Measurements from ENCODE around the gene DPH6. TPM values are rescaled to one million over a fixed set of nuclear protein-coding genes. Genes with fewer than 3 reads are reported as not detected.
"Not testable (repeated sequence)": the region's sequence is repeated elsewhere in the genome, so short reads cannot be mapped to it uniquely, and the experiment has no call there.

DPH6 gene, protein sequence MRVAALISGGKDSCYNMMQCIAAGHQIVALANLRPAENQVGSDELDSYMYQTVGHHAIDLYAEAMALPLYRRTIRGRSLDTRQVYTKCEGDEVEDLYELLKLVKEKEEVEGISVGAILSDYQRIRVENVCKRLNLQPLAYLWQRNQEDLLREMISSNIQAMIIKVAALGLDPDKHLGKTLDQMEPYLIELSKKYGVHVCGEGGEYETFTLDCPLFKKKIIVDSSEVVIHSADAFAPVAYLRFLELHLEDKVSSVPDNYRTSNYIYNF
- total RNA-seq, result 10 to 100 TPM in 1 of 6 experiments, 1 to 10 TPM in 5; 5.5 to 12.8 (median 6.9) TPM
- long read RNA-seq, partial matches to known transcripts, result 0 of 2 reads
- long read RNA-seq, other reads (novel, unspliced or antisense), result 0 of 2 reads

DNA sequence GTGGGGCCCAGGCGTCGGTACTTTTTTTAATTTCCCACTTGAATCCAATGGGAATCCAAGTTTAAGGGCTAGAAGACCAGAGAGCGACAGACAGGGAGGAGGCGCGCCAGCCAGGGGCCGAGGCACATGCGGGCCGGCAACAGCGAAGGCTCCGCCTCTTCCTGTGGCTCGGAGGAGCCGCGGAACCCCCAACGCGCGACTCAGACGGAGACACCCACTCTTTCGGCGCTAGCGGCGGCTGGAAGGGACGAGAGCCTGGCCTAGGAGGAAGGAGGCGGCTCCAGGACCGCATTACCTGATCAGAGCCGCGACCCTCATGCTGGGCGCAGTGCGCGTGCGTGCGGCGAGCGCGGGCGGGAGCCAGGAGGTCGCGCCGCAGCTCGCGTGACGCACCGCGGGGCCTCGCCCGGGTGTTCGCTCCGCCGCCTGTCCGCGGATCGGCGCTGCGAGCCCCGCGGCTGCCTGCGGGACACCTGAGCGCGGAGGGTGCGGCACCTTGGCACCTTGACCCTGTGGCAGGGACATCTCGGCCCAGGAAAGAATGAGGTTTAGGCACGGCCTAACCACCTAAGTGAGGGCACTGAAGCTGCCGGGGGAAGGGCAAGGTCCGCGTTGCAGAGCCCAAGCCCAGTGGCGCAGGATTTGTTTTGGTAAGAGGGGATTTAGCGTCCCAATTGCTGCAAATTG lies at the start of gene DPH6:
TSS of gene DPH6 (minus strand) at position 342 of the 687 bp plus-strand sequence. CDS start at position 318, 24 bp downstream.
- Histone ChIP-seq H3K27ac (peak within 1 kb of the TSS; percentile 97 to 100 (median 98)), H3K36me3 (no peaks in the 10 kb centered on the region), H3K27me3 (no peaks in the 10 kb centered on the region), H3K4me3 (peak within 1 kb of the TSS; percentile 72 to 80 (median 72)), H3K9me3 (no peaks in the 10 kb centered on the region), H3K4me1 (peaks cover 0 to 5% (median 0%) of the 10 kb centered on the region in 4 donors)
- peak; percentile 79 for TF ChIP-seq POLR2A (IDR thresholded peaks at IDR 0.05)
- TF ChIP-seq, protein P1, sequence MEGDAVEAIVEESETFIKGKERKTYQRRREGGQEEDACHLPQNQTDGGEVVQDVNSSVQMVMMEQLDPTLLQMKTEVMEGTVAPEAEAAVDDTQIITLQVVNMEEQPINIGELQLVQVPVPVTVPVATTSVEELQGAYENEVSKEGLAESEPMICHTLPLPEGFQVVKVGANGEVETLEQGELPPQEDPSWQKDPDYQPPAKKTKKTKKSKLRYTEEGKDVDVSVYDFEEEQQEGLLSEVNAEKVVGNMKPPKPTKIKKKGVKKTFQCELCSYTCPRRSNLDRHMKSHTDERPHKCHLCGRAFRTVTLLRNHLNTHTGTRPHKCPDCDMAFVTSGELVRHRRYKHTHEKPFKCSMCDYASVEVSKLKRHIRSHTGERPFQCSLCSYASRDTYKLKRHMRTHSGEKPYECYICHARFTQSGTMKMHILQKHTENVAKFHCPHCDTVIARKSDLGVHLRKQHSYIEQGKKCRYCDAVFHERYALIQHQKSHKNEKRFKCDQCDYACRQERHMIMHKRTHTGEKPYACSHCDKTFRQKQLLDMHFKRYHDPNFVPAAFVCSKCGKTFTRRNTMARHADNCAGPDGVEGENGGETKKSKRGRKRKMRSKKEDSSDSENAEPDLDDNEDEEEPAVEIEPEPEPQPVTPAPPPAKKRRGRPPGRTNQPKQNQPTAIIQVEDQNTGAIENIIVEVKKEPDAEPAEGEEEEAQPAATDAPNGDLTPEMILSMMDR (IDR thresholded peaks at IDR 0.05), result peak in 2 of 4 donors; percentile 0 to 11
- WGBS (ENCODE audit: insufficient coverage, low coverage, low lambda C conversion rate, missing lambda C conversion rate), result 0% methylated on average over 5 of the region's 66 CpGs
- ATAC-seq (peak; percentile 94 to 95 (median 94)), DNase-seq (peak; percentile 85 to 91 (median 86))
- intact Hi-C loops (cut with DNase I), result no loop called here

DNA sequence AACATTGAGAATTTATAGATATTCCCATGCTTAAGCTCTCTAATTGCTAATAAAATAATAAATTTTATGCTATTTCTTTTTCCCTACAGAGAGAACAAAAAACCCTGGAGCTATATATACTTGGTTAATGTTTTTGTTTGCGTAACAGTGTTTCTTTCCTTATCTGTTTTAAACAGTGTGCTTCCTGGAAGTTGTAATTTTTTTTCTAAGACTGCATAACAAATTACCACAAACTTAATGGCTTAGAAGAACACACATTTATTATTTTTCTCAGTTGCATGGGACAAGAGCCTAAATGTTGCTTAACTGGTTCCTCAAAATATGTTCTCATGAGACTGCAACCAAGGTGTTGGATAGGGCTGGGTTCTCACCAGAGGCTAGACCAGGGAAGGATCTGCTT lies 49.7 kb upstream of the DPH6 start:
- intact Hi-C loops (cut with DNase I), result no loop called here
- WGBS (ENCODE audit: insufficient coverage, low coverage, low lambda C conversion rate, missing lambda C conversion rate), result 71% methylated on average over 1 of the region's 1 CpG
- H3K27me3 ChIP-seq, result no peaks in the 10 kb centered on the region
- H3K36me3 ChIP-seq, result no peaks in the 10 kb centered on the region
- TF ChIP-seq, protein P1 (IDR thresholded peaks at IDR 0.05), result no peak
- TF ChIP-seq POLR2A (IDR thresholded peaks at IDR 0.05), result no peak
- H3K4me3 ChIP-seq, result no peak overlapping the region
- DNase-seq, result no peak
- no peaks in the 10 kb centered on the region for H3K9me3 ChIP-seq
- no peak overlapping the region for H3K27ac ChIP-seq
- ATAC-seq, result no peak
- H3K4me1 ChIP-seq, result no peaks in the 10 kb centered on the region

DNA sequence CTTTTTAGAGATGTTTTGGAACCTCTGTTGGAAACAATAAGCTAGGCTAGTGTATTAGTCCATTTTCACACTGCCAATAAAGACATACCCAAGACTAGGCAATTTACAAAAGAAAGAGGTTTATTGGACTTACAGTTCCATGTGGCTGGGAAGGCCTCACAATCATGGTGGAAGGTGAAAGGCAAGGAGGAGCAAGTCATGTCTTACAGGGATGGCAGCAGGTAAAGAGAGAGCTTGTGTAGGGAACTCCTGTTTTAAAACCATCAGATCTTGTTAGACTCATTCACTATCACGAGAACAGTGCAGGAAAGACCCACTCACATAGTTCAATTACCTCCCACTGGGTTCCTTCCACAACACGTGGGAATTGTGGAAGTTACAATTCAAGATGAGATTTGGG lies 46.0 kb upstream of the DPH6 start:
- H3K4me1 ChIP-seq; intact Hi-C loops (cut with DNase I); DNase-seq; H3K4me3 ChIP-seq; ATAC-seq; H3K36me3 ChIP-seq; H3K27ac ChIP-seq; H3K9me3 ChIP-seq; H3K27me3 ChIP-seq: not testable (repeated sequence)
- 84% methylated on average over 2 of the region's 2 CpGs for WGBS (ENCODE audit: insufficient coverage, low coverage, low lambda C conversion rate, missing lambda C conversion rate)

DNA sequence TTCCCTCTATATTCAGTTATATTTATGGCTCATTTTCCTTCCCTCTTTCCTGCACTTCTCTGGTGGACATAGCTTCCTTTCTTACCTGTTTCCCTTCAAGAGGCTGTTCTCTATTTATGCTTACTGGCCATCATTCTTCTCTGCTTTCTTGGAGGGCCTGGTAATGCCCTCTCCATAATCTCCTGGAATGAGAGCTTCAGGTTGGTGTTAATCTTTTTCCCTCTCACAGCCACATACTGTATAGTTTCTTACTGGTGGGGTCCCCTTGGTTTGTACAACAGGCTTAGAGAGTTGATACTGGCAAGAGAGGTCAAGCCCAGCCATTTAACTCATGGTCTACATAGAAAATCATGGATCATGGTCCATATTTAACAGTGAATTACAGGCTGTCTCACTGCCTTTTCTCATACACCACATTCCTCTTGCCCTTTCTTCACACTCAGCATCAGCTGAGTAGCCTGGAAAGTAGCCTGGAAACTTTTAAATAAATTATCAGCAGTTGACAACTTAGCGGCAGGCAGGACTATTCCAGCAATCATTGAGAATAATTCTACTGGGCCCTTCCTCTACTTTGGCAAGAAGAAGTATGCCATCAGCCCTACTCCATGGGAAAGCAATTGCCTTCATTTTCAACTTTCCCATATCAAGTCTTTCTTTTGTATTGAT lies 38.0 kb upstream of the DPH6 start:
- intact Hi-C loops (cut with DNase I), result no loop called here
- no peak for ATAC-seq

More for the DNA sequence above, 38.0 kb upstream of the DPH6 start:
- Histone ChIP-seq H3K9me3 (no peaks in the 10 kb centered on the region), H3K4me1 (no peaks in the 10 kb centered on the region), H3K36me3 (no peaks in the 10 kb centered on the region), H3K4me3 (no peak overlapping the region), H3K27ac (no peak overlapping the region), H3K27me3 (no peaks in the 10 kb centered on the region)
- 86% methylated on average over 1 of the region's 1 CpG for WGBS (ENCODE audit: insufficient coverage, low coverage, low lambda C conversion rate, missing lambda C conversion rate)
- no peak for TF ChIP-seq POLR2A (IDR thresholded peaks at IDR 0.05)
- TF ChIP-seq, protein P1 (IDR thresholded peaks at IDR 0.05), result no peak
- no peak for DNase-seq
